Keratinocyte (primary cell): Measurements from ENCODE around the gene NOX5. TPM values are rescaled to one million over a fixed set of nuclear protein-coding genes. Genes with fewer than 3 reads are reported as not detected.

ENCODE experiments used
- DNase-seq: peaks from one replicate; pipeline ENCODE4 v3.0.0-alpha.2; 2011; ENCODE audit warnings: low read depth, missing footprints, low spot score
- FAIRE-seq: peaks from 2 replicates; lab custom pipeline; 2011; peaks lifted over from hg19 to GRCh38; lab: Jason Lieb, UNC
- H2AFZ ChIP-seq: 2 replicates; pipeline ENCODE4 v1.6.0; 2012; ENCODE audit warnings: low read length, control low read depth, inconsistent platforms; ENCODE audit not compliant: control insufficient read depth
- H3K27ac ChIP-seq: 2 replicates; pipeline ENCODE4 v1.5.1; 2011; ENCODE audit warnings: low read length; ENCODE audit not compliant: control insufficient read depth, insufficient read depth
- H3K27me3 ChIP-seq: 3 replicates; pipeline ENCODE4 v1.6.0; 2011; ENCODE audit warnings: low read length; ENCODE audit not compliant: control insufficient read depth, insufficient read depth; ENCODE audit errors: extremely low read depth
- H3K36me3 ChIP-seq, 2 experiments: 2 replicates in 1 of 2; 3 replicates in 1 of 2; pipeline ENCODE4 v1.5.1; 2011; ENCODE audit warnings: low read length in 2 of 2, mild to moderate bottlenecking in 1 of 2; ENCODE audit not compliant: control insufficient read depth in 2 of 2, insufficient read depth in 2 of 2; ENCODE audit errors: extremely low read depth in 1 of 2
- H3K4me1 ChIP-seq: 3 replicates; pipeline ENCODE4 v1.5.1; 2011; ENCODE audit warnings: low read length; ENCODE audit not compliant: control insufficient read depth, insufficient read depth; ENCODE audit errors: extremely low read depth
- H3K4me2 ChIP-seq: 3 replicates; pipeline ENCODE4 v1.6.0; 2011; ENCODE audit warnings: low read depth, low read length; ENCODE audit not compliant: control insufficient read depth, insufficient read depth; ENCODE audit errors: extremely low read depth
- H3K4me3 ChIP-seq, 3 experiments: fragments of 200-600 bp in 1 of 3; sonication (generic) in 1 of 3; 2 replicates in 2 of 3; 3 replicates in 1 of 3; pipeline ENCODE4 v1.5.1; 2011 to 2016; ENCODE audit warnings: low read length in 3 of 3, mild to moderate bottlenecking in 3 of 3, control low read depth in 2 of 3, inconsistent platforms in 1 of 3, low read depth in 1 of 3, mixed read lengths in 1 of 3, mixed run types in 1 of 3, moderate library complexity in 1 of 3; ENCODE audit not compliant: control insufficient read depth in 2 of 3, insufficient read depth in 2 of 3; ENCODE audit errors: extremely low read depth in 1 of 3
- H3K79me2 ChIP-seq: 2 replicates; pipeline ENCODE4 v1.6.0; 2012; ENCODE audit warnings: low read length; ENCODE audit not compliant: control insufficient read depth, insufficient read depth
- H3K9ac ChIP-seq: 3 replicates; pipeline ENCODE4 v1.6.0; 2011; ENCODE audit warnings: low read length; ENCODE audit not compliant: control insufficient read depth, insufficient read depth; ENCODE audit errors: extremely low read depth
- H3K9me1 ChIP-seq: 3 replicates; pipeline ENCODE4 v1.6.0; 2011; ENCODE audit warnings: low read length; ENCODE audit not compliant: control insufficient read depth, insufficient read depth; ENCODE audit errors: extremely low read depth
- H3K9me3 ChIP-seq: 2 replicates; pipeline ENCODE4 v1.5.1; 2012; ENCODE audit warnings: low read depth, low read length; ENCODE audit not compliant: control insufficient read depth
- H4K20me1 ChIP-seq: 3 replicates; pipeline ENCODE4 v1.6.0; 2011; ENCODE audit warnings: low read length; ENCODE audit not compliant: control insufficient read depth, insufficient read depth; ENCODE audit errors: extremely low read depth
- CTCF ChIP-seq, 3 experiments: IDR thresholded peaks in 1 of 3; conservative IDR thresholded peaks in 1 of 3; optimal IDR thresholded peaks in 1 of 3; 2 replicates in 2 of 3; 3 replicates in 1 of 3; pipeline versions ENCODE3 to v1.5.1; 2011; ENCODE audit warnings: low read length in 3 of 3, mild to moderate bottlenecking in 3 of 3, moderate library complexity in 2 of 3, control low read depth in 1 of 3, inconsistent platforms in 1 of 3; ENCODE audit not compliant: insufficient read depth in 2 of 3; ENCODE audit errors: extremely low read depth in 1 of 3
- EZH2 ChIP-seq: IDR thresholded peaks from one replicate; pipeline ENCODE4 v1.6.1; 2012; ENCODE audit warnings: inconsistent platforms, mild to moderate bottlenecking, low read length, moderate library complexity
- dilution Hi-C: fragments of 300-500 bp; cut with MboI; formaldehyde crosslinking; loops from one replicate; pipeline ENCODE4 v1.7.0; 2020; ENCODE audit warnings: low sequenced_read_pairs; ENCODE audit not compliant: extremely low pct_ligation_motif_present
- polyA plus RNA-seq, 5 experiments: library from polyadenylated mRNA; depleted of rRNA in 3 of 5; stranded (reverse) in 3 of 5; stranded (forward) in 1 of 5; unstranded in 1 of 5; fragments of >200 nt; gene quantifications; 1 replicate in 1 of 5; 2 replicates in 3 of 5; 3 replicates in 1 of 5; pipeline versions ENCODE4 v1.2.1 to v1.2.3, GENCODE V29; 2011 to 2012; ENCODE audit warnings: missing spikeins in 2 of 5, low read depth in 1 of 5, low replicate concordance in 1 of 5

NOX5 gene
- polyA plus RNA-seq, 1 donor (not counting 4 experiments of a cell fraction or from before 2014, with no cell fraction given): 0.16 TPM

DNA sequence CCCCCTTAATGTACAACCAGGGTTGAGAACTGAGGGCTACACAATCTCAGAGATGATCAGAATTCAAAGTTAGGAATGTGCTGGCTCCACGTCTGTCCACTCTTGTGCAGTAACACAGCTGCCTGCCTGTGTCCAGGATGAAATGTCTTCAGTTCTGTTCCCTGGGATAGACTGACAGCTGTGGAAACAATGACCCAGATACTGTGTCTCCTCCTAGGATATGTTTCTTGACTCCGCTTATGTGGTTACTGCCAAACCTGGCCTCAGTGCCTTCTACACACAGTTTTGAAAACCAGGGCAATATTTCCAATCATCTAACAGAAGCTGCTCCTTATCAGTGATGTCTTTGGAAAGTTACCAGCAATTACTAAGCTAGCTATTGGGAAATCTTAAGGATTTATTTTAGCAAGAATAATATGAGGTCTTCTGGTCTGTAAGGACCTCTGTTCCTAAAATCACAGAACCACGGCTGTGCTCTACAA, 67.6 kb downstream of the NOX5 start:
- no peaks in the 10 kb centered on the region for H3K79me2 ChIP-seq
- H3K9ac ChIP-seq: no peak overlapping the region
- H3K9me1 ChIP-seq: no peaks in the 10 kb centered on the region
- no peak overlapping the region for H3K4me2 ChIP-seq
- no peaks in the 10 kb centered on the region for H3K9me3 ChIP-seq
- dilution Hi-C loops: no loop called here
- FAIRE-seq (no peak), DNase-seq (no peak)
- H2AFZ ChIP-seq: no peak overlapping the region
- TF ChIP-seq CTCF (optimal IDR thresholded peaks at IDR 0.05 in 1 of 3, IDR thresholded peaks at IDR 0.05 in 1 of 3, conservative IDR thresholded peaks at IDR 0.05 in 1 of 3; ENCODE audit: extremely low read depth in 1 of 3, insufficient read depth in 2 of 3, low read length in 3 of 3): no peak
- no peak for TF ChIP-seq EZH2
- no peak overlapping the region for H3K4me3 ChIP-seq
- H3K4me1 ChIP-seq: peaks cover 9% of the 10 kb centered on the region
- no peak overlapping the region for H3K27ac ChIP-seq
- H4K20me1 ChIP-seq: no peaks in the 10 kb centered on the region
- H3K27me3 ChIP-seq: peaks cover 7% of the 10 kb centered on the region
- no peaks in the 10 kb centered on the region for H3K36me3 ChIP-seq

- Histone ChIP-seq H4K20me1 (no peaks in the 10 kb centered on the region), H3K4me2 (no peak overlapping the region), H3K9ac (no peak overlapping the region), H3K27ac (no peak overlapping the region), H3K79me2 (no peaks in the 10 kb centered on the region), H3K4me3 (no peak overlapping the region), H3K36me3 (no peaks in the 10 kb centered on the region), H3K9me3 (no peaks in the 10 kb centered on the region), H3K9me1 (no peaks in the 10 kb centered on the region), H3K27me3 (peaks cover 7% of the 10 kb centered on the region), H3K4me1 (peaks cover 9% of the 10 kb centered on the region), H2AFZ (no peak overlapping the region)
- dilution Hi-C loops: no loop called here
- TF ChIP-seq EZH2: no peak
- TF ChIP-seq CTCF (optimal IDR thresholded peaks at IDR 0.05 in 1 of 3, IDR thresholded peaks at IDR 0.05 in 1 of 3, conservative IDR thresholded peaks at IDR 0.05 in 1 of 3; ENCODE audit: extremely low read depth in 1 of 3, insufficient read depth in 2 of 3, low read length in 3 of 3): no peak
- FAIRE-seq (no peak), DNase-seq (no peak)
Observed at GRCh38 chr15:69082554-69082953, 68.1 kb downstream of the NOX5 start.
